H1 (cell line): ENCODE data around the gene FUNDC2. TPM values are rescaled to one million over a fixed set of nuclear protein-coding genes. Genes with fewer than 3 reads are reported as not detected.

Experiments used
- ATF3 ChIP-seq: IDR thresholded peaks from 2 replicates; pipeline ENCODE4 v1.6.1; 2011; ENCODE audit warnings: low read depth, mild to moderate bottlenecking, low read length; ENCODE audit not compliant: insufficient read depth
- FOSL1 ChIP-seq: IDR thresholded peaks from 2 replicates; pipeline ENCODE4 v1.6.1; 2011; ENCODE audit warnings: mild to moderate bottlenecking, low read depth, low read length, moderate library complexity; ENCODE audit not compliant: insufficient read depth
- KDM4A ChIP-seq: IDR thresholded peaks from one replicate; pipeline ENCODE4 v1.7.1; 2012; ENCODE audit warnings: low read depth, mild to moderate bottlenecking, moderate library complexity, low read length, inconsistent platforms; ENCODE audit not compliant: severe bottlenecking
- KDM5A ChIP-seq: fragments of 200-600 bp; IDR thresholded peaks from 2 replicates; pipeline ENCODE4 v1.7.1; 2012; ENCODE audit warnings: mild to moderate bottlenecking, low read length, inconsistent platforms, mixed read lengths
- RXRA ChIP-seq: IDR thresholded peaks from 2 replicates; pipeline ENCODE4 v1.6.1; 2011; ENCODE audit warnings: low read depth, mild to moderate bottlenecking, low read length, moderate library complexity; ENCODE audit not compliant: insufficient read depth
- SP2 ChIP-seq: IDR thresholded peaks from 2 replicates; pipeline ENCODE4 v1.6.1; 2012; ENCODE audit warnings: mild to moderate bottlenecking, low read length, inconsistent platforms
- polyA plus RNA-seq, 7 experiments: library from polyadenylated mRNA; depleted of rRNA in 3 of 7; stranded (reverse) in 5 of 7; unstranded in 2 of 7; fragments of >200 nt in 5 of 7; fragments of 200-250 nt in 2 of 7; gene quantifications; 1 replicate in 5 of 7; 2 replicates in 1 of 7; 4 replicates in 1 of 7; pipeline versions ENCODE4 v1.2.1 to v1.2.3, GENCODE V29; 2011 to 2013; ENCODE audit warnings: missing spikeins in 2 of 7, mixed read lengths in 2 of 7
- total RNA-seq: library from RNA; stranded (reverse); fragmentation: NEBNext Ultra II Directional; extraction: Animal tissue kit (Norgen Biotek cat#: 25700); gene quantifications from 2 replicates; pipeline ENCODE4 v1.2.1, GENCODE V29; 2021

Gene FUNDC2
- total and polyA plus RNA-seq, 2 of the 8 experiments (the other 6 are each of a cell fraction or from before 2014, with no cell fraction given) = 67.7 to 93.7 TPM

- TF ChIP-seq ATF3 (no peak), FOSL1 (no peak), KDM5A (no peak), KDM4A (no peak), RXRA (no peak), SP2 (no peak)
- TF ChIP-seq, all 59 proteins: peak for 0
Measured at GRCh38 chrX:155070038-155070437, 43.4 kb downstream of the FUNDC2 start (continued).
